ENCODE data around the gene PLPP3.

GRCh38 chr1:56520016-56520601 is 59.3 kb downstream of the PLPP3 start:
- TF ChIP-seq CTCF (IDR thresholded peaks at IDR 0.05) (no peak), POLR2AphosphoS5 (IDR thresholded peaks at IDR 0.05) (no peak), EP300 (IDR thresholded peaks at IDR 0.05) (no peak)
